Measurements from ENCODE around the gene COL28A1.

The COL28A1 gene

DNA sequence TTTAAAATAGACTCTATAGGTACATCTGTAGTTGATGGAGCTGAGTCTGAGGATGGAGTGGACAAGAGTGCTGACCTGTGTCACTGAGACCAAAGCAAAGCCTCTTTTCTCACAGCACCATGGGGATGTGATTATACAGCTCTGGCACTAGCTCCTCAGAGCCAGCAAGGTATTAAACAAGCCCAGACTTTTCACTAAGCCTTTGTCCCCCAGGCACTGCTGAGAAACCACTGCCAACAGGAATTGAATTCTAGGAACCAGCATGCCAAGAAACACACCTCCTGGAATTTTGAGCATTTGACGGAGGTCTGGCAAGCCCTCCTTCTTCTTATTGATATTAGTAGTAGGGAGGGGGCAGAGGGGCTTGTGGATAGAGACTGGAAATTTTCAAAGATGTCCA is 206.3 kb downstream of the COL28A1 start:
- in situ Hi-C loops (cut with HindIII; ENCODE audit: low sequenced_read_pairs): no loop called here
- DNase-seq (ENCODE audit: low read depth): no peak
- H3K4me3 ChIP-seq (ENCODE audit: low read depth, low read length): no peak overlapping the region
- TF ChIP-seq, protein P1, sequence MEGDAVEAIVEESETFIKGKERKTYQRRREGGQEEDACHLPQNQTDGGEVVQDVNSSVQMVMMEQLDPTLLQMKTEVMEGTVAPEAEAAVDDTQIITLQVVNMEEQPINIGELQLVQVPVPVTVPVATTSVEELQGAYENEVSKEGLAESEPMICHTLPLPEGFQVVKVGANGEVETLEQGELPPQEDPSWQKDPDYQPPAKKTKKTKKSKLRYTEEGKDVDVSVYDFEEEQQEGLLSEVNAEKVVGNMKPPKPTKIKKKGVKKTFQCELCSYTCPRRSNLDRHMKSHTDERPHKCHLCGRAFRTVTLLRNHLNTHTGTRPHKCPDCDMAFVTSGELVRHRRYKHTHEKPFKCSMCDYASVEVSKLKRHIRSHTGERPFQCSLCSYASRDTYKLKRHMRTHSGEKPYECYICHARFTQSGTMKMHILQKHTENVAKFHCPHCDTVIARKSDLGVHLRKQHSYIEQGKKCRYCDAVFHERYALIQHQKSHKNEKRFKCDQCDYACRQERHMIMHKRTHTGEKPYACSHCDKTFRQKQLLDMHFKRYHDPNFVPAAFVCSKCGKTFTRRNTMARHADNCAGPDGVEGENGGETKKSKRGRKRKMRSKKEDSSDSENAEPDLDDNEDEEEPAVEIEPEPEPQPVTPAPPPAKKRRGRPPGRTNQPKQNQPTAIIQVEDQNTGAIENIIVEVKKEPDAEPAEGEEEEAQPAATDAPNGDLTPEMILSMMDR (IDR thresholded peaks at IDR 0.05; ENCODE audit: low read depth, low read length, missing control alignments): no peak

DNA sequence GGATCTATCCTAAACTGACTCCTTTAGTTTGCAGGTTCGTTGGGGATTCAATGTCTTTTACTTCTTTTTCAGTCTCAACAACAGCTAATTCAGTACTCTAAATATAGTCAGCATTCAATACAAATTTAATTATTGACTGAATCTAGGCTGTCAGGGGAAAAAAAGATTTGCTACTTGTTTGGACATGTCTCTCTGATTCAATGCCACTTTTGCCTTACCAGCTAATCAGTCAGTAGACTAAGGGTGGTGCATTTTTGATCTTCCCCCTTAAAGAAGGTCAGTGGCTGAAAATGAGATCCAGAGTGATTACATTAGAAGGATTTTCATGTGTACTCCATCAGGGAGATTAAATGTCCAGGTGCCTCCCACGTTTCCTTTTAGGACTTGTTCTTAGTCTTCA is 208.2 kb downstream of the COL28A1 start:
- TF ChIP-seq, protein P1 (IDR thresholded peaks at IDR 0.05; ENCODE audit: low read depth, low read length, missing control alignments): no peak
- no peak for DNase-seq (ENCODE audit: low read depth)
- in situ Hi-C loops (cut with HindIII; ENCODE audit: low sequenced_read_pairs): no loop called here
- no peak overlapping the region for H3K4me3 ChIP-seq (ENCODE audit: low read depth, low read length)

DNA sequence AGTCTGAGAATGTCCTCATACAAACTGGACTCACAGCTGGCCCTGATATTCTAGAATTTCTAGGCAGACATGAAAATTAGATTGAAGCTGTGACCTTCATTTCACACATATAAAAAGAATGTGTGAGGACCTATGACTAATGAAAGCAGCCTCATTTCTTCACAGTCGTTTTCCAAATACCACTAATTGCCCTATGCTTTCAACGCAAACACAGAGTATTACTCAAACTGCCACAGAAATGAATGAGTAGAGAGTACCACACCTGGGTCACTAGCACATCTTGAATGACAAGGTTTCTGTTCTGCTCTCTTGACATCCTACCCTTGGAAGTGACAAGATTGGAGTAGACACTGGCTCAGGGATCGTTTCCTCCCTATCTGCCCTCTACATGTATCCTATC is 211.0 kb downstream of the COL28A1 start:
- in situ Hi-C loops (cut with HindIII; ENCODE audit: low sequenced_read_pairs): no loop called here
- H3K4me3 ChIP-seq (ENCODE audit: low read depth, low read length): no peak overlapping the region
- TF ChIP-seq, protein P1 (IDR thresholded peaks at IDR 0.05; ENCODE audit: low read depth, low read length, missing control alignments): no peak
- no peak for DNase-seq (ENCODE audit: low read depth)

DNA sequence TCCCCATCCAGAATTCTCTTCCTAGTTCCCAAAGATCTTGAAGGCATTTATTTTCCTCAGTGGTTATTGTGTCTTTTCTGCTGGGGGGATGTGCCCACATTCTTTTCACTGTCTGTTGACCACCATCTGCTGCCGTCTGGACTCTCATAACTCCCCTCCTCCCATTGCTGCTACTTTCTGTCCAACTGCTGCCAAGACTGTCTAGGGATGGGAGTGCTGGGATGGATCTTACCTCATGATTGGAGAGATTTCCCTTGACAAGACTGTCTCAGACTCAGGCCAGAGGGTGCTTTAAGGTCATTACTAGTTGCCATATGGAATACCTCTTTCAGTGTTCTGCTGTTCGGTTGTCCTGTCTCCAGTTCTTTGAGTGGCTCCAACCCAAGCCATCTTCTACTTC is 211.8 kb downstream of the COL28A1 start:
- in situ Hi-C loops (cut with HindIII; ENCODE audit: low sequenced_read_pairs): no loop called here
- no peak for DNase-seq (ENCODE audit: low read depth)
- TF ChIP-seq, protein P1 (IDR thresholded peaks at IDR 0.05; ENCODE audit: low read depth, low read length, missing control alignments): no peak
- no peak overlapping the region for H3K4me3 ChIP-seq (ENCODE audit: low read depth, low read length)

DNA sequence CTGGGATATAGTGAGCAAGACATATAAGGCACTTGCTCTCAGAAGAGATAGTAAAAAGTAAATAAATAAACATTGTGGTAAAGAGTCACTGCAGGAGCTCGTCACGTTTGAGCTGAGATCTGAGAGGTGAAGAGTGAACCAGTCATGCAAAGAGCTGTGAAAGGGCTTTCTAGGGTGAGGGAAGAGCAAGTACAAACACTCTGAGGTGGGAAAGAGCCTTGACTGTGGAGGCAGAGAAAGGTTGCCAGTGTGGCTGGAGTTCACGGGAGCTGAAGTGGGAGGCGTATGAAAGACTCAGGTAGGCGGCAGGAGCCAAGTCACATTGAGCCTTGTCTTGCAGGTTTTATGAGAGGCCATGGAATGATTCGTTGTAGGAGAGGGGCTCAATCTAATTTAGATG is 212.3 kb downstream of the COL28A1 start:
- TF ChIP-seq, protein P1 (IDR thresholded peaks at IDR 0.05; ENCODE audit: low read depth, low read length, missing control alignments): no peak
- no peak overlapping the region for H3K4me3 ChIP-seq (ENCODE audit: low read depth, low read length)
- DNase-seq (ENCODE audit: low read depth): no peak
- in situ Hi-C loops (cut with HindIII; ENCODE audit: low sequenced_read_pairs): no loop called here

DNA sequence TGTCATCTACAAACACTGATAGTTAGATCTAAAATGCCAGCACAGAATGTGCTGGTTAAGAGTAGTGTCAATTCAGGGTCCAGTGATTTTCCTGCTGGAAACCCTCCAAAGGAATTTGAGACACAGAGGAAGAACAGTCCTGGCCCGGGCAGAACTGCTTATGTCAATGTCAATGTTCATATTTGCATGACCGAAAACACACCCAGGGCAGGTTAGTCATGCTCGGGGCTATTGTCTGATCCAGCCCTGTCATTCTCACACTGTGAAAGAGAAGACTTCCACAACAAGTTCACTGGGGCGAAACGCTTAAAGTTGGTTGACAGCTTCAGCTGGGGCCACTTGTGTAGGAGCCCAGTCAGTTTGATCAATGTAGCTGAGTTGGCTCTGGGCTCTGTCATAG is 214.0 kb downstream of the COL28A1 start:
- TF ChIP-seq, protein P1 (IDR thresholded peaks at IDR 0.05; ENCODE audit: low read depth, low read length, missing control alignments): no peak
- in situ Hi-C loops (cut with HindIII; ENCODE audit: low sequenced_read_pairs): no loop called here
- DNase-seq (ENCODE audit: low read depth): peak; percentile 28
- no peak overlapping the region for H3K4me3 ChIP-seq (ENCODE audit: low read depth, low read length)

DNA sequence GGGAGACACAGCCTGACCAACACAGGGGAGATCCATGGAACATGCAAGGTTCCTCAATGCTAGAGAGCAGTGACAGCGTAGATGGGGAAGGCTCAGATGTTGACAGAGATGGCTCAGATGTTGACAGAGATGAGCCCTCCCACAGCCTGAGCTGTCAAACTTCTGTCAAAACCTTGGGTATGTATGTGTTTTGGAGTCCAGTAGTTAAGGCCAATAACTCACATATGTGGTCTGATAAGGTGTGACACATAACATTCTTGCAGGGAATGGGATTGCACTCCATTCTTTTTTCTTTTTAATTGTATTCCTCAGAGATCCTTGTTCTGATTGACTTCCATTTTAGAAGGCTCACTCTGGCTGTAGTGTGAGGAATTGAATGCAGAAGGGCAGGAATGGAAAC is 217.1 kb downstream of the COL28A1 start:
- in situ Hi-C loops (cut with HindIII; ENCODE audit: low sequenced_read_pairs): no loop called here
- DNase-seq (ENCODE audit: low read depth): no peak
- TF ChIP-seq, protein P1 (IDR thresholded peaks at IDR 0.05; ENCODE audit: low read depth, low read length, missing control alignments): no peak
- no peak overlapping the region for H3K4me3 ChIP-seq (ENCODE audit: low read depth, low read length)

Measured in astrocyte of the cerebellum (primary cell).